Esophagus muscularis mucosa (tissue), 4 donors: ENCODE data around the gene PTPRK. TPM values are rescaled to one million over a fixed set of nuclear protein-coding genes. Genes with fewer than 3 reads are reported as not detected.

Experiments used
- DNase-seq: peaks from one replicate; pipeline ENCODE4 v3.0.0-alpha.2; 2017; ENCODE audit errors: extremely low spot score
- H3K27ac ChIP-seq, 4 donors: fragments of 200-600 bp; sonication (generic); replicated peaks in 1 of 4; 1 replicate in 3 of 4; 2 replicates in 1 of 4; pipeline ENCODE4 v1.5.1; 2016 to 2019; ENCODE audit warnings: mild to moderate bottlenecking in 1 of 4
- H3K27me3 ChIP-seq, 4 donors: fragments of 200-600 bp; sonication (generic); one replicate each; pipeline versions ENCODE4 v1.5.1 to v1.6.0; 2016 to 2019
- H3K36me3 ChIP-seq, 4 donors: fragments of 200-600 bp; sonication (generic); one replicate each; pipeline ENCODE4 v1.5.1; 2016 to 2019
- H3K4me1 ChIP-seq, 4 donors: fragments of 200-600 bp; sonication (generic); one replicate each; pipeline ENCODE4 v1.5.1; 2016 to 2019
- H3K4me3 ChIP-seq, 4 donors: fragments of 200-600 bp; sonication (generic); 1 replicate in 2 of 4; 2 replicates in 2 of 4; pipeline ENCODE4 v1.5.1; 2016 to 2019; ENCODE audit warnings: mild to moderate bottlenecking in 4 of 4, moderate library complexity in 1 of 4
- H3K9me3 ChIP-seq, 4 donors: fragments of 200-600 bp; sonication (generic); 1 replicate in 3 of 4; 2 replicates in 1 of 4; pipeline ENCODE4 v1.5.1; 2016 to 2019
- CTCF ChIP-seq, 3 experiments: fragments of 200-600 bp in 2 of 3; fragments of 450-650 bp in 1 of 3; sonication (generic) in 2 of 3; IDR thresholded peaks; one replicate each; pipeline ENCODE4 v1.5.1; 2017 to 2019; ENCODE audit warnings: antibody characterized with exemption in 3 of 3, mild to moderate bottlenecking in 2 of 3, moderate library complexity in 1 of 3
- EP300 ChIP-seq: sonication (generic); formaldehyde crosslinking; IDR thresholded peaks from one replicate; pipeline ENCODE4 v1.6.1; 2017; ENCODE audit warnings: antibody characterized with exemption
- POLR2A ChIP-seq: fragments of 450-650 bp; IDR thresholded peaks from one replicate; pipeline ENCODE4 v1.6.1; 2017; ENCODE audit warnings: antibody characterized with exemption, moderate library complexity, mild to moderate bottlenecking, low read depth
- POLR2AphosphoS5 ChIP-seq, 2 donors: sonication (generic); formaldehyde crosslinking; IDR thresholded peaks; one replicate each; pipeline ENCODE4 v1.6.1; 2017; ENCODE audit warnings: antibody characterized with exemption in 2 of 2
- WGBS: methylation state at CpG from one replicate; pipeline ENCODE4 v1.1.5; 2018; 5-methylcytosine and 5-hydroxymethylcytosine counted together
- intact Hi-C: fragments of 100-400 bp; cut with DNase I; formaldehyde crosslinking; loops from one replicate; pipeline ENCODE4 v1.15.1; 2023
- total RNA-seq, 4 donors: library from RNA; depleted of rRNA; stranded (reverse); fragments of >200 nt; gene quantifications; one replicate each; pipeline versions ENCODE4 v1.1.0 to v1.2.1, GENCODE V29; 2016

The PTPRK gene
- total RNA-seq, 4 donors from 2014 or later, result 36.8 to 53.1 (median 43.8) TPM

DNA sequence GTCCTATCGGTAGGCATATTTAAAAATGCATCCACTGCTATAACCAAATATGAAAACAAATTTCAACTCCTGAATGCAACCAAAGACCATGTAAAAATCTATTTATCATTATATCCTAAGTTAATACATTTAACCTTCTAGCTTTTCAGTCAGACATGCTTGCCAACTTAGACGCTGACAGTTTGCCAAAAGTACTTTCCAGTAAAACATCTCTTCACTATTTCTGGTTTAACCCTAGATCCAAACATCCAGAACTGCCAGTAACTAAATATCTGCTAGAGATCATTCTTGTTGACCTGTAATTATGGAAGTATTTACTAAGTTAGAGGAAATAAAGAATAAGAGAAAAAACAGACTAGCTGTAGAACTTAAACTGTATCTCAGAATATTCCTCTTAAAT is 409.3 kb downstream of the PTPRK start:
- Histone ChIP-seq H3K4me1 (peaks cover 11 to 29% (median 23%) of the 10 kb centered on the region in 4 donors), H3K4me3 (no peak overlapping the region), H3K27ac (no peak overlapping the region), H3K36me3 (no peaks in the 10 kb centered on the region), H3K27me3 (no peaks in the 10 kb centered on the region), H3K9me3 (no peaks in the 10 kb centered on the region)
- WGBS, result 38% methylated on average over 2 of the region's 2 CpGs
- no peak for DNase-seq
- intact Hi-C loops, result no loop called here
- TF ChIP-seq EP300 (no peak), CTCF (IDR thresholded peaks at IDR 0.05) (no peak), POLR2AphosphoS5 (IDR thresholded peaks at IDR 0.05) (no peak), POLR2A (no peak)

DNA sequence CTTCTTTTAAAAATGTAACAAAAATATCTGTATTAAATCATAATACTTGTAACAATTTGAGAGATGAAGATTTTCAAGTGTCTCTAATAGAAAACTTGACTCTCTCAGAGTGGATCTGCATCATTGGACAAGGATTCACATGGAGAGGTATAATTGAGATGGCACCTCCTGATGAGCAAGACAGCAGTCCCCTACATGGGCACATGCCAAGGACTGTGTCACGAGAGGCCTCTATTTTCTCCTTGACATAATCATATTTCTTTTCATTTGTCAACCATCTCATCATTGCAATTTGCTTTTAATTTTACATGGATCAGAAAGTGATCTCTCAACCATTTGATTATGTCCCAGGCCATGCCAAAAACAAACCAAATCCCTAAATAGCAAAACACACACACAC is 412.7 kb downstream of the PTPRK start:
- DNase-seq, result no peak
- Histone ChIP-seq H3K4me1 (peaks cover 11 to 26% (median 21%) of the 10 kb centered on the region in 4 donors), H3K36me3 (no peaks in the 10 kb centered on the region), H3K27me3 (no peaks in the 10 kb centered on the region), H3K9me3 (no peaks in the 10 kb centered on the region), H3K27ac (no peak overlapping the region), H3K4me3 (no peak overlapping the region)
- 97% methylated on average over 1 of the region's 1 CpG for WGBS
- TF ChIP-seq POLR2A (no peak), EP300 (no peak), POLR2AphosphoS5 (IDR thresholded peaks at IDR 0.05) (no peak), CTCF (IDR thresholded peaks at IDR 0.05) (no peak)
- intact Hi-C loops, result no loop called here

DNA sequence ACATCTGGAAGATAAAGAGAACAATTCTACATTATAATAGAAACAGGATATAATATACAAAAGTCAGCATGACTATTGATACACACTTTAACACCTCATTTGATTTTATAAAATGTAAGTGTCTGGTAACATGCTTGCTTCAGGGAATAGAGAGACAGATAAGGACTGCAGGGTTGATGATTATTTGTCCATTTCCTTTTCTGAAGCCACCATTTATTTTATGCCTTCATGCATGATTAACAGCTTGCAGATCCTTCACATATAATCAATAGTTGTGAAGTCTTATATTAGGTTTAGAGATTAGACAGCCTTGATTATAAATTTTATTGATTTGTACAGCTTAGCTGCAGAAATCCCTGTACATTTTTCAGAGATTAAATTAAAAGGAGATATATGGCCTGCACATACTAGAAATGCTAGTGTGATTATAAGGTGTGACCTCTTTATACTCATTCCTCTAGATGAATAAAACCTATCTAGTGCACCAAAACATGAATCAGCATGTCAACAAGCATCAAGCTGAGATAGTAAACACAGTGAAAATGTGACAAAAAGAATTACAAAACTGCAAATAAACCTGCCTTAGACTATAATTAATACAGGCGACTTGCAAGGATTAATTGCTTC is 420.7 kb downstream of the PTPRK start:
- WGBS, result 97% methylated on average over 1 of the region's 1 CpG
- TF ChIP-seq EP300 (no peak), POLR2AphosphoS5 (IDR thresholded peaks at IDR 0.05) (no peak), CTCF (IDR thresholded peaks at IDR 0.05) (no peak), POLR2A (no peak)
- Histone ChIP-seq H3K9me3 (no peaks in the 10 kb centered on the region), H3K4me3 (no peak overlapping the region), H3K27ac (no peak overlapping the region), H3K27me3 (no peaks in the 10 kb centered on the region), H3K4me1 (peaks cover 11 to 13% (median 12%) of the 10 kb centered on the region in 4 donors), H3K36me3 (no peaks in the 10 kb centered on the region)
- intact Hi-C loops, result no loop called here
- no peak for DNase-seq

DNA sequence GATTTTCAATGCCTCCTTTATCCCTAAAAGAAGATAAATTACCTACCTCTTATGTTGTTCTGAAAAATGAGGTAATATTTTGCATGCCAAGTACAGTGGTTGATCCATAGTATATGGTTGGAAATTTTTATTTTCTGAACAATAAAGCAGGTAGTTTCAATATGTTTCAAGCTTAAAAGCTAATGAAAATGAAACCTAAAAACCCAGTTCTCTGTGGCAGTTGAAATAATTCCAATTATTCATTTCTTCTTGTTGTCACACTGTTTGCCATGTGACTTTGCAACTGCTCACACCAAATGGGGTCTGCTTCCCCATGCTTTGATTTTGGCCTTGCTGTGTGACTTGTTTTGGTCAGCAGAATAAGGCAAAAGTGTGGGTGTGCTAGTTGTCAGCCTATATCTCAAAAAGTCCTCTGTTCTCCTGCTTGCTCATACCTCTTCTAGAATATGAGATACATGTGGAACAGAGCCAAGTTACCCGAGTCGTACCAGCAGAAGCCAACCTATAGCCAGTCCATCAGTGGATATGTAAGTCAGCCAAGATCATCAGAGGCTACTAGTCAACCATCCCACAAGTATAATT is 422.3 kb downstream of the PTPRK start:
- Histone ChIP-seq H3K9me3 (no peaks in the 10 kb centered on the region), H3K4me1 (peaks cover 11 to 13% (median 12%) of the 10 kb centered on the region in 4 donors), H3K36me3 (no peaks in the 10 kb centered on the region), H3K27ac (no peak overlapping the region), H3K4me3 (no peak overlapping the region), H3K27me3 (no peaks in the 10 kb centered on the region)
- no peak for DNase-seq
- TF ChIP-seq EP300 (no peak), CTCF (IDR thresholded peaks at IDR 0.05) (no peak), POLR2AphosphoS5 (IDR thresholded peaks at IDR 0.05) (no peak), POLR2A (no peak)
- intact Hi-C loops, result no loop called here
- WGBS, result 33% methylated on average over 2 of the region's 2 CpGs

DNA sequence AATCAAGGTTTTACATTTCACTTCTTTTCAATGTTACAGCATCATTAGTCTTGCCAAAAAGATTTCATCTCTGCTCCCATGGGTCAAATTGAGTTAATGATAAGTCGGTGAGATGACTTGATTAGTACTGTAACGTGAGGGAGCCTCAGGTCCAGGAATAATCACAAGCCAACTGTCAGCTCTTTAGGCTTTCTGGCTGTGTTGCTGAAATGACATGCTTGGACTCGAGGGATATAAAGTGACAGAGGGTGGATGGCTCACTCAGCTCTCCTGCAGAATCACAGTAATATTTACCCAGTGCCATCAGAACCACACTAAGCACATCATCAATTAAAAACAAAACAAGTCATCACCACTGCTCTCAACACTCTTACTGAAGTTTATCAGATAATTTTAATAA is 423.4 kb downstream of the PTPRK start:
- WGBS, result 30% methylated on average over 3 of the region's 3 CpGs
- no peaks in the 10 kb centered on the region for H3K36me3 ChIP-seq
- no peak overlapping the region for H3K4me3 ChIP-seq
- no peak for TF ChIP-seq POLR2AphosphoS5 (IDR thresholded peaks at IDR 0.05)
- no peak for TF ChIP-seq POLR2A
- TF ChIP-seq CTCF (IDR thresholded peaks at IDR 0.05), result no peak
- TF ChIP-seq EP300, result no peak
- H3K9me3 ChIP-seq, result no peaks in the 10 kb centered on the region
- no peak for DNase-seq
- intact Hi-C loops, result no loop called here
- peaks cover 11 to 13% (median 12%) of the 10 kb centered on the region in 4 donors for H3K4me1 ChIP-seq
- no peak overlapping the region for H3K27ac ChIP-seq
- no peaks in the 10 kb centered on the region for H3K27me3 ChIP-seq
